ENCODE results near the gene PPP1R1C. TPM values are rescaled to one million over a fixed set of nuclear protein-coding genes. Genes with fewer than 3 reads are reported as not detected.

PPP1R1C gene
- total RNA-seq, 1 experiment from 2014 or later: 4.0 TPM

DNA sequence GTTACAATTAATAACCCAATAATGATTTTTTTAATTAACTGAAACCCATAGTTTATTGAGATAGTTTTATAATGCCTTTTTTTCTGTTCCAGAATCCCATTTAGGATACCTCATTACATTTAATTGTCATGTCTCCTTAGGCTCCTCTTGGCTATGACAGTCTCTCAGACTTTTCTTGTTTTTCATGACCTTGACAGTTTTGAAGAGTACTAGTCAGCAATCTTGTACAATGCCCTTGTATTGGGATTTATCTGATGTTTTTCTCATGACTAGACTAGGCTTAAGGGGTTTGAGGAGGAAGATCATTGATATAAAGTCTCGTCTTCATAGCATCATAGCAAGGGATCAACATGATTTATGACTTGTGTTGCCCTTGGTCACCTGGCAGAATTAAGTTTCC, 72.4 kb downstream of the PPP1R1C start:
- no peaks in the 10 kb centered on the region for H3K9me3 Mint-ChIP-seq
- H3K27ac Mint-ChIP-seq: no peak overlapping the region
- H3K4me3 Mint-ChIP-seq: no peak overlapping the region
- Histone ChIP-seq H2BK20ac (ENCODE audit: low read depth, low read length, poor library complexity, severe bottlenecking) (no peak overlapping the region), H3K23me2 (ENCODE audit: insufficient read length, low read depth, low read length, poor library complexity, severe bottlenecking) (no peaks in the 10 kb centered on the region), H3T11ph (ENCODE audit: low read length) (no peak overlapping the region), H2BK15ac (ENCODE audit: low read depth, low read length) (no peak overlapping the region), H3K23ac (ENCODE audit: insufficient read length, low read depth, low read length) (no peak overlapping the region), H3K14ac (ENCODE audit: insufficient read depth, low read length) (no peak overlapping the region), H3K9me3 (ENCODE audit: control insufficient read depth, low read depth, low read length) (no peaks in the 10 kb centered on the region), H3K27me3 (ENCODE audit: insufficient read depth, low read length) (no peaks in the 10 kb centered on the region), H4K20me1 (ENCODE audit: control insufficient read depth, insufficient read depth, insufficient read length) (no peaks in the 10 kb centered on the region), H4K5ac (ENCODE audit: insufficient read length, low read depth, low read length) (no peak overlapping the region), H2BK12ac (ENCODE audit: insufficient read length, low read depth, low read length) (no peak overlapping the region), H4K91ac (ENCODE audit: insufficient read length, low read depth, low read length) (no peak overlapping the region), H3K79me1 (ENCODE audit: insufficient read depth, low read depth, low read length, poor library complexity, severe bottlenecking) (no peaks in the 10 kb centered on the region), H3K18ac (ENCODE audit: insufficient read length, low read depth, low read length) (no peak overlapping the region), H2BK120ac (ENCODE audit: low read depth, low read length, poor library complexity, severe bottlenecking) (no peak overlapping the region), H3K4me2 (ENCODE audit: insufficient read depth, insufficient read length, low read length) (no peak overlapping the region), H2AFZ (ENCODE audit: low read length) (no peak overlapping the region), H3K56ac (ENCODE audit: insufficient read length, low read depth, low read length) (no peak overlapping the region), H3K79me2 (ENCODE audit: insufficient read depth, low read length) (no peaks in the 10 kb centered on the region), H3K9ac (ENCODE audit: extremely low read depth, insufficient read length, low read length) (no peak overlapping the region), H3K4me1 (ENCODE audit: insufficient read depth, low read length) (no peaks in the 10 kb centered on the region), H2BK5ac (ENCODE audit: insufficient read length, low read length) (no peak overlapping the region), H4K8ac (replicated peaks; ENCODE audit: insufficient read length, low read depth, low read length) (no peak overlapping the region), H3K4ac (ENCODE audit: low read depth, low read length) (no peak overlapping the region), H2AK5ac (ENCODE audit: insufficient read length, low read length) (no peak overlapping the region), H3K27ac (ENCODE audit: insufficient read length, low read depth, low read length) (no peak overlapping the region)
- H3K36me3 Mint-ChIP-seq (ENCODE audit: insufficient read depth in 1 of 3, low read depth in 3 of 3): no peaks in the 10 kb centered on the region
- TF ChIP-seq, protein P1, sequence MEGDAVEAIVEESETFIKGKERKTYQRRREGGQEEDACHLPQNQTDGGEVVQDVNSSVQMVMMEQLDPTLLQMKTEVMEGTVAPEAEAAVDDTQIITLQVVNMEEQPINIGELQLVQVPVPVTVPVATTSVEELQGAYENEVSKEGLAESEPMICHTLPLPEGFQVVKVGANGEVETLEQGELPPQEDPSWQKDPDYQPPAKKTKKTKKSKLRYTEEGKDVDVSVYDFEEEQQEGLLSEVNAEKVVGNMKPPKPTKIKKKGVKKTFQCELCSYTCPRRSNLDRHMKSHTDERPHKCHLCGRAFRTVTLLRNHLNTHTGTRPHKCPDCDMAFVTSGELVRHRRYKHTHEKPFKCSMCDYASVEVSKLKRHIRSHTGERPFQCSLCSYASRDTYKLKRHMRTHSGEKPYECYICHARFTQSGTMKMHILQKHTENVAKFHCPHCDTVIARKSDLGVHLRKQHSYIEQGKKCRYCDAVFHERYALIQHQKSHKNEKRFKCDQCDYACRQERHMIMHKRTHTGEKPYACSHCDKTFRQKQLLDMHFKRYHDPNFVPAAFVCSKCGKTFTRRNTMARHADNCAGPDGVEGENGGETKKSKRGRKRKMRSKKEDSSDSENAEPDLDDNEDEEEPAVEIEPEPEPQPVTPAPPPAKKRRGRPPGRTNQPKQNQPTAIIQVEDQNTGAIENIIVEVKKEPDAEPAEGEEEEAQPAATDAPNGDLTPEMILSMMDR (conservative IDR thresholded peaks at IDR 0.05): no peak
- no peaks in the 10 kb centered on the region for H3K4me1 Mint-ChIP-seq
- DNase-seq: no peak
- no peaks in the 10 kb centered on the region for H3K27me3 Mint-ChIP-seq (ENCODE audit: low read depth)
- WGBS (ENCODE audit: extremely low coverage, insufficient read length, low lambda C conversion rate): no CpG with 5 or more reads among the region's 1 CpG
